ENCODE results near the gene DCTD. TPM values are rescaled to one million over a fixed set of nuclear protein-coding genes. Genes with fewer than 3 reads are reported as not detected.

The DCTD gene
- total and polyA plus RNA-seq, 4 donors, result 36.9 to 52.9 (median 44.7) TPM

- TF ChIP-seq SP1 (IDR thresholded peaks at IDR 0.05) (no peak), ATF3 (IDR thresholded peaks at IDR 0.05) (no peak), GABPA (IDR thresholded peaks at IDR 0.05 in 1 of 2, conservative IDR thresholded peaks at IDR 0.05 in 1 of 2) (no peak), MAX (IDR thresholded peaks at IDR 0.05) (no peak)
Observed at GRCh38 chr4:182880387-182881356, 36.5 kb downstream of the DCTD start (continued).

- Histone ChIP-seq H3K4me1 (ENCODE audit: control insufficient read depth in 4 of 4, insufficient read depth in 4 of 4, low read length in 3 of 4) (peaks cover 0 to 12% (median 3%) of the 10 kb centered on the region in 4 donors), H3K27ac (ENCODE audit: low read depth in 1 of 2, low read length in 2 of 2) (no peak overlapping the region), H3K27me3 (ENCODE audit: control insufficient read depth in 4 of 4, insufficient read depth in 4 of 4, low read length in 3 of 4) (no peaks in the 10 kb centered on the region), H3K9me3 (ENCODE audit: control insufficient read depth in 4 of 4, low read length in 3 of 4) (peaks cover 0 to 4% (median under 1%) of the 10 kb centered on the region in 4 donors), H3K9ac (ENCODE audit: low read depth in 1 of 2, low read length in 2 of 2) (no peak overlapping the region), H3K4me3 (ENCODE audit: low read depth in 1 of 3, low read length in 3 of 3) (no peak overlapping the region), H3K36me3 (ENCODE audit: control insufficient read depth in 4 of 4, insufficient read depth in 3 of 4, low read depth in 1 of 4, low read length in 3 of 4) (peaks cover 5 to 8% (median 8%) of the 10 kb centered on the region in 4 donors)
- no peak for DNase-seq (ENCODE audit: low spot score)
- TF ChIP-seq FOXA2 (IDR thresholded peaks at IDR 0.05), result no peak
- TF ChIP-seq ZBTB33 (IDR thresholded peaks at IDR 0.05), result no peak
- TF ChIP-seq TAF1 (conservative IDR thresholded peaks at IDR 0.05), result no peak
- no peak for TF ChIP-seq HNF4A (conservative IDR thresholded peaks at IDR 0.05)
- no peak for TF ChIP-seq HNF4G (IDR thresholded peaks at IDR 0.05)
- TF ChIP-seq REST (IDR thresholded peaks at IDR 0.05), result no peak
- no peak for TF ChIP-seq MAX (IDR thresholded peaks at IDR 0.05)
- TF ChIP-seq ATF3 (IDR thresholded peaks at IDR 0.05), result no peak
- no peak for TF ChIP-seq JUND (IDR thresholded peaks at IDR 0.05)
- no peak for TF ChIP-seq RXRA (IDR thresholded peaks at IDR 0.05)
- no peak for TF ChIP-seq CTCF (IDR thresholded peaks at IDR 0.05; ENCODE audit: low read depth, low read length, missing input control)
- TF ChIP-seq EGR1 (IDR thresholded peaks at IDR 0.05; ENCODE audit: low read depth in 2 of 2), result no peak
- TF ChIP-seq NR2F2 (IDR thresholded peaks at IDR 0.05), result no peak
- TF ChIP-seq SP1 (IDR thresholded peaks at IDR 0.05), result no peak
- 99% methylated on average over 9 of the region's 9 CpGs for WGBS
Observed at GRCh38 chr4:182879913-182880312, 37.3 kb downstream of the DCTD start.

Data from liver (tissue), 9 donors.